ENCODE data around the gene HSFX4. TPM values are rescaled to one million over a fixed set of nuclear protein-coding genes. Genes with fewer than 3 reads are reported as not detected.
A peak's percentile ranks its signal among the peaks of the same experiment; 100 is the strongest.
"Not testable (repeated sequence)": the region's sequence is repeated elsewhere in the genome, so short reads cannot be mapped to it uniquely, and the experiment has no call there.

The HSFX4 gene
- total RNA-seq, 1 experiment from 2014 or later, result not detected

GRCh38 chrX:149931355-149931754 is 2.0 kb downstream of the HSFX4 start:
- not testable (repeated sequence) for DNase-seq; H3K79me2 ChIP-seq (ENCODE audit: low read length); H3K27ac ChIP-seq (ENCODE audit: low read length); H3K9me3 ChIP-seq (ENCODE audit: low read length); H3K4me3 ChIP-seq (ENCODE audit: low read length); H3K4me2 ChIP-seq (ENCODE audit: low read depth, low read length, poor library complexity, severe bottlenecking); H3K9ac ChIP-seq (ENCODE audit: low read length); H2AFZ ChIP-seq (ENCODE audit: low read length); H3K9me2 ChIP-seq (replicated peaks; ENCODE audit: insufficient read depth, low read length); H4K20me1 ChIP-seq (ENCODE audit: insufficient read depth, low read depth, low read length); H3K27me3 ChIP-seq (ENCODE audit: low read length); H3K36me3 ChIP-seq (ENCODE audit: insufficient read depth, low read length); H3K4me1 ChIP-seq (ENCODE audit: low read length)

DNA sequence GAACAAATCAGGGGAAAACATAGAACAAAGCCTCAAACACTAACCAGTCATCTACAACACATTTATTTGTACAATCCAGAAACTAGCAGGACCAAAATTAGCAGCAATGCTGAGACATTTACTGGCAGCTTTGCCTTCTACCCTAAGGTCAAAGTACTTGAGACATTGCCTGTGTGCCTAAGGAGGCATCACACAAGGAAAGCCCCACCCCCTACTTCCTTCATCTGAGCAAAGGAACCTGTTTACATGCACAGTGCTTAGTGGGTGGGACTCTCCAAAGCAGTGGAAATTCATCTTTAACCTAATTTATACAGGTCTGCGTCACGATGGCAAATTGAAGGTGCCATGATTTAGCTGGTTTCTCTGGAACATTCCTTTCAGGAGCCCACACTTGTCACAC is 2.8 kb downstream of the HSFX4 start:
- not testable (repeated sequence) for H3K4me3 ChIP-seq (ENCODE audit: low read length); H3K27me3 ChIP-seq (ENCODE audit: low read length); H3K9me3 ChIP-seq (ENCODE audit: low read length); H3K4me2 ChIP-seq (ENCODE audit: low read depth, low read length, poor library complexity, severe bottlenecking); H4K20me1 ChIP-seq (ENCODE audit: insufficient read depth, low read depth, low read length); H3K4me1 ChIP-seq (ENCODE audit: low read length); H3K9me2 ChIP-seq (replicated peaks; ENCODE audit: insufficient read depth, low read length); H2AFZ ChIP-seq (ENCODE audit: low read length); DNase-seq; H3K79me2 ChIP-seq (ENCODE audit: low read length); H3K9ac ChIP-seq (ENCODE audit: low read length); H3K36me3 ChIP-seq (ENCODE audit: insufficient read depth, low read length); H3K27ac ChIP-seq (ENCODE audit: low read length)

- not testable (repeated sequence) for H3K4me2 ChIP-seq (ENCODE audit: low read depth, low read length, poor library complexity, severe bottlenecking); H3K9ac ChIP-seq (ENCODE audit: low read length); H3K4me1 ChIP-seq (ENCODE audit: low read length); H3K27me3 ChIP-seq (ENCODE audit: low read length); H2AFZ ChIP-seq (ENCODE audit: low read length); DNase-seq; H4K20me1 ChIP-seq (ENCODE audit: insufficient read depth, low read depth, low read length); H3K9me2 ChIP-seq (replicated peaks; ENCODE audit: insufficient read depth, low read length); H3K36me3 ChIP-seq (ENCODE audit: insufficient read depth, low read length); H3K4me3 ChIP-seq (ENCODE audit: low read length); H3K27ac ChIP-seq (ENCODE audit: low read length); H3K9me3 ChIP-seq (ENCODE audit: low read length); H3K79me2 ChIP-seq (ENCODE audit: low read length)
These were observed 3.6 kb downstream of the HSFX4 start for GRCh38 chrX:149932970-149933369.

DNA sequence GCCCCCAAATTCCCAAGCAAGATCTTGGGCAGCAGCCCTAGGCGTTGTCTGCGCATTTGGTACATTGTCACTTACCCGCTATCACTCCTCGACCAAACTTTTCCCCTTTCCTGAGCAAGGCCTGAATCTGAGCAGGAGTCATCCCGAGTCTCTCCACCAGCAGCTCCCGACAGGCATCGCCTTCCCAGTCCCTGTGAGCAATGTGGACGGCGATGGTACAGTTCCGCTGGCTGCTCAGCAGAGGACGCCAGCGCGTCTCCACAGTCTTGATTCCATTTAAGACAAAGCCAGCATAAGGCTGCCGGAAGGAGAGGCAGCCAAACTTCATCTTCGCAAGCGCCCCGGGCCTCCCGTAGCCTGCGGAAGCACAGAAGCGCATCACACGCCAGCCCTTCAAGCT is 4.2 kb downstream of the HSFX4 start:
- not testable (repeated sequence) for H3K4me2 ChIP-seq (ENCODE audit: low read depth, low read length, poor library complexity, severe bottlenecking); H3K4me1 ChIP-seq (ENCODE audit: low read length); H3K9me3 ChIP-seq (ENCODE audit: low read length); H3K27ac ChIP-seq (ENCODE audit: low read length); H3K4me3 ChIP-seq (ENCODE audit: low read length); DNase-seq; H4K20me1 ChIP-seq (ENCODE audit: insufficient read depth, low read depth, low read length); H2AFZ ChIP-seq (ENCODE audit: low read length); H3K36me3 ChIP-seq (ENCODE audit: insufficient read depth, low read length); H3K9me2 ChIP-seq (replicated peaks; ENCODE audit: insufficient read depth, low read length); H3K27me3 ChIP-seq (ENCODE audit: low read length); H3K9ac ChIP-seq (ENCODE audit: low read length)
- peaks cover 11% of the 10 kb centered on the region for H3K79me2 ChIP-seq (ENCODE audit: low read length)

DNA sequence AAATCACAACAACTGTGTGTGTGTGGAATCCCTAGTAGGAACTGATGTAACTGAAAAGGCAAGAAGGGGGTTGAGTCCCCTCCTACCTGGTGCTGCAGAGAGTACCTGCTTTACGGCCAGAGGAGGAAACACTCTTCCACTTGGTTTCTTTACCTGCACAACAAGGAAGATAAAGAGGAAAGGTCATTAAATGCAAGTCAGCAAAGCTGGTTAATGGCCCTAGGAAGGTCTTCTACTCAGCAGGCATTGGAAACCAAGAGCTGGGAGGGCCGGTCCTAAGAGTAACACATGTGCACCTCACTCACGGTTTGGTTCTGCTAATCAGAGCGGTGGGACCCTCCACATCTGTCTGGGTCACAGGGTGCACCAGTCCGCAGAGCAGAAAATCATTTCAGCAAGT is 8.0 kb downstream of the HSFX4 start:
- peaks cover 11% of the 10 kb centered on the region for H3K79me2 ChIP-seq (ENCODE audit: low read length)

GRCh38 chrX:149937871-149938426 is 8.6 kb downstream of the HSFX4 start:
- no peak overlapping the region for H3K27ac ChIP-seq (ENCODE audit: low read length)
- H3K36me3 ChIP-seq (ENCODE audit: insufficient read depth, low read length), result no peaks in the 10 kb centered on the region
- H3K79me2 ChIP-seq (ENCODE audit: low read length), result peaks cover 11% of the 10 kb centered on the region
- H3K9me2 ChIP-seq (replicated peaks; ENCODE audit: insufficient read depth, low read length), result no peaks in the 10 kb centered on the region
- H3K9ac ChIP-seq (ENCODE audit: low read length), result peak overlapping the region; percentile 90
- no peaks in the 10 kb centered on the region for H3K27me3 ChIP-seq (ENCODE audit: low read length)
- DNase-seq, result no peak
- H3K4me2 ChIP-seq (ENCODE audit: low read depth, low read length, poor library complexity, severe bottlenecking), result peak overlapping the region; percentile 61
- H3K4me3 ChIP-seq (ENCODE audit: low read length), result peak overlapping the region; percentile 77
- no peaks in the 10 kb centered on the region for H4K20me1 ChIP-seq (ENCODE audit: insufficient read depth, low read depth, low read length)
- no peak overlapping the region for H2AFZ ChIP-seq (ENCODE audit: low read length)
- peaks cover 2% of the 10 kb centered on the region; the same call in 1 of the 2 replicates for H3K4me1 ChIP-seq (ENCODE audit: low read length)
- no peaks in the 10 kb centered on the region for H3K9me3 ChIP-seq (ENCODE audit: low read length)

More for the DNA sequence above, 8.0 kb downstream of the HSFX4 start:
- H2AFZ ChIP-seq (ENCODE audit: low read length); H3K27ac ChIP-seq (ENCODE audit: low read length); H3K9me2 ChIP-seq (replicated peaks; ENCODE audit: insufficient read depth, low read length); H4K20me1 ChIP-seq (ENCODE audit: insufficient read depth, low read depth, low read length); DNase-seq; H3K27me3 ChIP-seq (ENCODE audit: low read length); H3K9me3 ChIP-seq (ENCODE audit: low read length); H3K36me3 ChIP-seq (ENCODE audit: insufficient read depth, low read length); H3K4me1 ChIP-seq (ENCODE audit: low read length): not testable (repeated sequence)
- H3K4me3 ChIP-seq (ENCODE audit: low read length), result peak overlapping the region; percentile 77
- peak overlapping the region; percentile 90 for H3K9ac ChIP-seq (ENCODE audit: low read length)
- H3K4me2 ChIP-seq (ENCODE audit: low read depth, low read length, poor library complexity, severe bottlenecking), result peak overlapping the region; percentile 61

- peaks cover 2% of the 10 kb centered on the region; the same call in 1 of the 2 replicates for H3K4me1 ChIP-seq (ENCODE audit: low read length)
These were observed 9.1 kb downstream of the HSFX4 start, which contains the start of gene EOLA2 for GRCh38 chrX:149938427-149938880. Gene EOLA2 (minus strand): TSS chrX:149938491. CDS start chrX:149933874, 4,617 bp downstream.

GRCh38 chrX:149938881-149939654 is 9.7 kb downstream of the HSFX4 start:
- no peak overlapping the region for H2AFZ ChIP-seq (ENCODE audit: low read length)
- H3K79me2 ChIP-seq (ENCODE audit: low read length), result peaks cover 11% of the 10 kb centered on the region
- no peaks in the 10 kb centered on the region for H3K9me2 ChIP-seq (replicated peaks; ENCODE audit: insufficient read depth, low read length)
- no peaks in the 10 kb centered on the region for H3K9me3 ChIP-seq (ENCODE audit: low read length)
- no peaks in the 10 kb centered on the region for H3K27me3 ChIP-seq (ENCODE audit: low read length)
- H3K4me2 ChIP-seq (ENCODE audit: low read depth, low read length, poor library complexity, severe bottlenecking), result peak overlapping the region; percentile 76
- H3K36me3 ChIP-seq (ENCODE audit: insufficient read depth, low read length), result no peaks in the 10 kb centered on the region
- DNase-seq, result peak; percentile 95
- peak overlapping the region; percentile 52; the same call in 1 of the 2 replicates for H3K9ac ChIP-seq (ENCODE audit: low read length)
- no peak overlapping the region for H3K4me3 ChIP-seq (ENCODE audit: low read length)
- H3K27ac ChIP-seq (ENCODE audit: low read length), result peak overlapping the region; percentile 67; the same call in 1 of the 2 replicates
- no peaks in the 10 kb centered on the region for H4K20me1 ChIP-seq (ENCODE audit: insufficient read depth, low read depth, low read length)
- peaks cover 2% of the 10 kb centered on the region; the same call in 1 of the 2 replicates for H3K4me1 ChIP-seq (ENCODE audit: low read length)

More at GRCh38 chrX:149938427-149938880, 9.1 kb downstream of the HSFX4 start, which contains the start of gene EOLA2:
- no peaks in the 10 kb centered on the region for H3K9me3 ChIP-seq (ENCODE audit: low read length)
- peak within 1 kb of the TSS; percentile 67; the same call in 1 of the 2 replicates for H3K27ac ChIP-seq (ENCODE audit: low read length)
- peak within 1 kb of the TSS; percentile 90 for H3K9ac ChIP-seq (ENCODE audit: low read length)
- no peak within 1 kb of the TSS for H2AFZ ChIP-seq (ENCODE audit: low read length)
- peaks cover 11% of the 10 kb centered on the region for H3K79me2 ChIP-seq (ENCODE audit: low read length)
- DNase-seq, result peak; percentile 98
- no peaks in the 10 kb centered on the region for H3K9me2 ChIP-seq (replicated peaks; ENCODE audit: insufficient read depth, low read length)
- H3K27me3 ChIP-seq (ENCODE audit: low read length), result no peaks in the 10 kb centered on the region
- no peaks in the 10 kb centered on the region for H3K36me3 ChIP-seq (ENCODE audit: insufficient read depth, low read length)
- H3K4me2 ChIP-seq (ENCODE audit: low read depth, low read length, poor library complexity, severe bottlenecking), result peak within 1 kb of the TSS; percentile 61
- peak within 1 kb of the TSS; percentile 77 for H3K4me3 ChIP-seq (ENCODE audit: low read length)
- H4K20me1 ChIP-seq (ENCODE audit: insufficient read depth, low read depth, low read length), result no peaks in the 10 kb centered on the region
